HG02970 (cell line): ENCODE results near the gene RNF144A.

Experiments
- ATAC-seq: cut with Tn5 transposase; IDR thresholded peaks from one replicate; pipeline ENCODE4 v1.9.1; 2021; ENCODE audit warnings: mild to moderate bottlenecking, moderate library complexity, moderate number of reproducible peaks; ENCODE audit not compliant: unreplicated experiment, low FRiP score

Gene RNF144A

DNA sequence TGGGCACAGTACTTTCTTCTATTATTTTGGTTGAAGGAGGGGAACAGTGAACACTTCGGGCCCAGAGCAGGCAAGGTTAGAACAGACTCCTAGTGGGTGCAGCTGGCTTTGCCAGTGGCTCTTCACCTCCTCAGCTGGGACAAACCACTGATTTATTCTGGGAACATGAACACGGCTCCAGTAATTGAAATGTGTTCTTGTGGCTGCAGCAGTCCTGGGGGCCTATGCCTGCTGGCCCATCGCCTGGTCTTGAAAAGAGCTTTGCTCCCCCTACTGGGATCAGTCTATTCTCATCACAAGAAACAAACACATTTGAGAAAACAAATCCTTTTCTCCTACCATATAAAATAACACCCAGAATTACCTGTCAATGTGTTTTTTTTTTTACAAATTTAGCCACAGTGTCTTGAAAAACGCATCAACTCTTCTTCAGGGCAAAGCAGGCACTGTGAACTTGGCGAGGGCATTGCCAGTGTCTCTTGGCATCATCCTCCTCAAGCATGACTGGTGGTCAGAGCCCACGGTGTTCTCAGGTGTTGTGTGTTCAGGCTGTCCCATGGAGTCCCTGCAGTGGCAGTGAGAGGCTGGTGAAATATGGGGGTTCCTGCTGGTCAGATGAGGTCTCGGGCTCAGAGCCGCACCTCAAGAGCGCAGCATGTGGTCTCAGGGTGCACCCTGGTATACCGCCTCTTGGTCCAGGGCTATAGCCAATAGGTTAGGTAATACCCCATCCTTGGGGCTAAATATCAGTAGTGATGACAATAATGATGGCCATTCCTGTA is 51.3 kb downstream of the RNF144A start:
- ATAC-seq = no peak

DNA sequence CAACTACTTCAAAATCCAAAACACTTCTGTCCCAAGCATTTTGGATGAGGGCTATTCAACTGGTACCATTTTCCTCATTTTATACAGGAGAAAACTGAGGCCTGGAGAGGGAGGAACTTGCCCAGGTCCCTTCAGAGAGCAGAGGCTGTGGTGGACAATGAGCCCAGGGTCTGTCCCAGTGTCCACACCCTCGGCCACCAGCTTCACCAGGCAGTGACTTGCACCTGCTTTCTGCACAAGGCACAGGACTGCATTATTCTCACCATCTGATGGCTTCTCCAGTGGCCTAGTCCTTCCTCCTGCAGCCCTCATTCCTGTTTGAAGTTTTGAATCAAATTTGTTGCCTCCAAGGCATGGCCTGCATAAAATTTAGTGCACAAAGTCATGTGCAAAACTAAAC is 53.3 kb downstream of the RNF144A start:
- ATAC-seq = no peak

- no peak for ATAC-seq
Measured at GRCh38 chr2:6970976-6971480, 53.8 kb downstream of the RNF144A start.

- ATAC-seq = no peak
Measured at GRCh38 chr2:6971502-6971901, 54.3 kb downstream of the RNF144A start.

GRCh38 chr2:6972067-6972710 is 55.0 kb downstream of the RNF144A start:
- no peak for ATAC-seq

DNA sequence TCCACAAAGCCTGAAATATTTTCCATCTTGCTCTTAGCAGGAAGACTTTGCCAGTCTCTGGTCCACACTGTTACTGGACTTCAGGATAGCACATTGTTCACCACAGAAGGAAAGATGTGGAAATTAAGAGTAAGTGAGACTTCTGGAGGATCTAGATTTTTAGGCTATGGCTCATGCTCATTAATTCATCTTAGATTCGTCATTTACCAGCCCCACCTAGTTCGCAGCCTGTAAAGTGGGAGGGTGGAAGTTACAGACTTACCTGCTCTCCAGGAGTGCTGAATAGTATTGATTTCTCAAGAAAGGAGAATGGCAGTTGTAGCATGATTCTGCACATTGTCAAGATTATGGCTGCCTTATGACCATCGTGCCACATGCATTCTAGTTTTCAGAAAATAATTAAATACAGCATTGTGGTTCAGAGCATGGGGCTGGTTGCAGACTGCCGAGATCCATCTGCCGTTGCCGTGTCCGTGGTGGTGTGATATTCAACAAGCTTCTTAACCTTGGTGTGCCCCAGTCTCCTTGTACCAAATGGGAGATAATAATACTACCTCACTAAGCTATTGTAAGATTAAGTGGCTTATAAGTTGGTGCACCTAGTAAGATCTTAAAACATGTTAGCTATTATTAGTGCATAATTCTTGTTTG is 56.8 kb downstream of the RNF144A start:
- ATAC-seq = no peak

DNA sequence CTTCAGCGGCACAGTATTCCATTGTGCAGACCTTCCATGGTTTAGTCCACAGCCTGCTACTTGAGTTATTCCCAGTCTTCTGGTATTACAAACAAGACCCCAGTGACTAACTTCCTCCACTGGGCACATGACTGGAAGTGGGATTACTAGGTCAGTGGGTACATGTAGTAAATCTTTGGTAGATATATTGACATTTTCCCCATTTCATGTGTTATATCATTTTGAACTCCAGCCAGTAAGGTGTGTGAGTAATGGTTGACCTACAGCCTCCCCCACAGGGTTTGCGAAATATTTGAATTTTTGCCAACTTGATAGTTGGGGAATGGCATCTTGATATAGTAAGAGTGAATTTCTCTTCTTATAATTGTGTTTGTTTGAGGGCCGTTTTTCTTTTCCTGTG is 58.8 kb downstream of the RNF144A start:
- no peak for ATAC-seq

GRCh38 chr2:6977113-6977741 is 60.0 kb downstream of the RNF144A start:
- ATAC-seq = no peak

DNA sequence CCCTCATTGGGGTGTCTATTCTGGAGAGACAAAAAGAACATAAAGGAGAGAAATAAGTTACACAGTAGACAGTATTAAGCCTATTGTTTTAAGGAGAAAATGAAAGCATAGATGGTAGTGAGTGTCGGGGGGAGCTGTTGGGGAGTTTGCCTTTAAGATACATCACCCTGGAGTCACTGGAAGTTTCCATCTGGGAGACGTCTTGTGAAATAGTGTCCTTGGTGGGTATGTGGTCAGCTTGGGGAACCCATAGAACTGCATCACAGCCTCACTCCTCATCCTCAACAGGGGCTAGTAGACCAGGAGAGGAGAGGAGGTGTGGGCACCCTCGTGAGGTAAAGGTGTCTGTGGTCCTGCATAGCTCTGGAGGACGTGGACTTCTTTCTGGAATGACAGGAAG is 60.6 kb downstream of the RNF144A start:
- no peak for ATAC-seq

DNA sequence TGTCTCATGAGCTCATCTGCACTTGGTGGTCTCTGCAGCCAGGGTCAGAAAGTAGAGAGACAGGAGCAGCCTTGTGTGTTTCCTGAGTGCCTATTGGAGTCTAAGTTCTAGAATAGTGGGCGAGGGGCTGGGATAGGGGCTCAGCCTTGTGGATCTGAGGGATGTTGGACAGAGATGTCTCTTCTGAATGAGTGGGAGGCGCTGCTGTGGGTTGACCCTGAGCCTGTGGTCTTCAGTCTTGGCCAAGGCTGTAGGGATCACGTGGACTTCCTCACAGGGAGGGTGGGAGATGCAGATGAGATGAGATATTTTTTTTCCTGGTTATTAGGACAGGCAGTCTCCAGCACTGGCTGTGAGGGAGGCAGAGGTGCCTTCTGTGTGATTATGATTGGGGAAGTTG is 61.8 kb downstream of the RNF144A start:
- ATAC-seq = no peak

GRCh38 chr2:6982449-6982848 is 65.2 kb downstream of the RNF144A start:
- ATAC-seq = no peak

- ATAC-seq = no peak
Measured at GRCh38 chr2:6982934-6983589, 65.8 kb downstream of the RNF144A start.

GRCh38 chr2:6986301-6986911 is 69.2 kb downstream of the RNF144A start:
- ATAC-seq = no peak

- ATAC-seq = no peak
Measured at GRCh38 chr2:6986912-6987361, 69.7 kb downstream of the RNF144A start.

GRCh38 chr2:6990871-6991270 is 73.7 kb downstream of the RNF144A start:
- ATAC-seq = no peak

GRCh38 chr2:6992794-6993228 is 75.6 kb downstream of the RNF144A start:
- no peak for ATAC-seq

- no peak for ATAC-seq
Measured at GRCh38 chr2:6993229-6993640, 76.0 kb downstream of the RNF144A start.

- no peak for ATAC-seq
Measured at GRCh38 chr2:6993936-6994335, 76.7 kb downstream of the RNF144A start.

GRCh38 chr2:6994536-6995128 is 77.4 kb downstream of the RNF144A start:
- no peak for ATAC-seq
